Gastrocnemius medialis (tissue), 4 donors: ENCODE measurements around the gene ONECUT3.

Experiments used
- POLR2A ChIP-seq, 2 donors: fragments of 450-650 bp; IDR thresholded peaks; one replicate each; pipeline ENCODE4 v1.6.1; 2017; ENCODE audit warnings: antibody characterized with exemption in 2 of 2, mild to moderate bottlenecking in 2 of 2, moderate library complexity in 2 of 2
- TF ChIP-seq, protein P1 (sequence below), 5 experiments: fragments of 450-650 bp in 3 of 5; fragments of 200-600 bp in 2 of 5; sonication (generic) in 2 of 5; IDR thresholded peaks in 4 of 5; conservative IDR thresholded peaks in 1 of 5; 1 replicate in 4 of 5; 2 replicates in 1 of 5; pipeline ENCODE4 v1.5.1; 2016 to 2019; ENCODE audit warnings: antibody characterized with exemption in 5 of 5, mild to moderate bottlenecking in 3 of 5, moderate library complexity in 3 of 5

DNA sequence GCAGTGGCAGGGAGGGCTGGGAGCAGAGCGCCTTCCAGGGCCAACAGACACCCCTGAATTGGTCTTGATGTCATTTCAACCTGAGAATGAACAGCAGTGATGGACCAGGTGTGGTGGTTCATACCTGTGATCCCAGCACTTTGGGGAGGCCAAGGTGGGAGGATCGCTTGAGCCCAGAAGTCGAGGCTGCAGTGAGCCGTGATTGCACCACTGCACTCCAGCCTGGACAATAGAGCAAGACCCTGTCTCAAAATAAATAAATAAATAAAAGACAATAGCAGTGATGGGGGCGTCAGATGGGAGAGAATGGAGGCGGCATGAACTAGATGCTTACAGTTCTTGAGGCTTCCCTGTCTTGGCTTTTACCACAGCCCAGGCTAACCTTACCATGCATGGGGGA is 46.1 kb upstream of the ONECUT3 start:
- TF ChIP-seq, protein P1, sequence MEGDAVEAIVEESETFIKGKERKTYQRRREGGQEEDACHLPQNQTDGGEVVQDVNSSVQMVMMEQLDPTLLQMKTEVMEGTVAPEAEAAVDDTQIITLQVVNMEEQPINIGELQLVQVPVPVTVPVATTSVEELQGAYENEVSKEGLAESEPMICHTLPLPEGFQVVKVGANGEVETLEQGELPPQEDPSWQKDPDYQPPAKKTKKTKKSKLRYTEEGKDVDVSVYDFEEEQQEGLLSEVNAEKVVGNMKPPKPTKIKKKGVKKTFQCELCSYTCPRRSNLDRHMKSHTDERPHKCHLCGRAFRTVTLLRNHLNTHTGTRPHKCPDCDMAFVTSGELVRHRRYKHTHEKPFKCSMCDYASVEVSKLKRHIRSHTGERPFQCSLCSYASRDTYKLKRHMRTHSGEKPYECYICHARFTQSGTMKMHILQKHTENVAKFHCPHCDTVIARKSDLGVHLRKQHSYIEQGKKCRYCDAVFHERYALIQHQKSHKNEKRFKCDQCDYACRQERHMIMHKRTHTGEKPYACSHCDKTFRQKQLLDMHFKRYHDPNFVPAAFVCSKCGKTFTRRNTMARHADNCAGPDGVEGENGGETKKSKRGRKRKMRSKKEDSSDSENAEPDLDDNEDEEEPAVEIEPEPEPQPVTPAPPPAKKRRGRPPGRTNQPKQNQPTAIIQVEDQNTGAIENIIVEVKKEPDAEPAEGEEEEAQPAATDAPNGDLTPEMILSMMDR (IDR thresholded peaks at IDR 0.05 in 4 of 5, conservative IDR thresholded peaks at IDR 0.05 in 1 of 5): no peak
- TF ChIP-seq POLR2A (IDR thresholded peaks at IDR 0.05): no peak
